NCI-H524 treated with DMSO at 0.1 percent for 48 hours (cell line): Measurements from ENCODE around the gene SNTB2.
"Not testable (repeated sequence)": the region's sequence is repeated elsewhere in the genome, so short reads cannot be mapped to it uniquely, and the experiment has no call there.

Experiments
- DNase-seq: peaks from one replicate; lab custom pipeline; 2025; lab: John Stamatoyannopoulos, UW

SNTB2 gene

GRCh38 chr16:69236319-69236718 lies 49.4 kb downstream of the SNTB2 start:
- no peak for DNase-seq

GRCh38 chr16:69237296-69237695 lies 50.3 kb downstream of the SNTB2 start:
- DNase-seq, result no peak

- DNase-seq, result no peak
Observed at GRCh38 chr16:69239851-69240250, 52.9 kb downstream of the SNTB2 start.

GRCh38 chr16:69240331-69240730 lies 53.4 kb downstream of the SNTB2 start:
- DNase-seq, result no peak

GRCh38 chr16:69241926-69242325 lies 55.0 kb downstream of the SNTB2 start:
- DNase-seq, result no peak

- DNase-seq, result no peak
Observed at GRCh38 chr16:69243479-69243878, 56.5 kb downstream of the SNTB2 start.

- no peak for DNase-seq
Observed at GRCh38 chr16:69244336-69244735, 57.4 kb downstream of the SNTB2 start.

GRCh38 chr16:69250081-69250480 lies 63.1 kb downstream of the SNTB2 start:
- DNase-seq, result no peak

- DNase-seq, result no peak
Observed at GRCh38 chr16:69253870-69254341, 66.9 kb downstream of the SNTB2 start.

GRCh38 chr16:69259428-69259764 lies 72.4 kb downstream of the SNTB2 start:
- DNase-seq, result not testable (repeated sequence)

GRCh38 chr16:69260019-69260418 lies 73.1 kb downstream of the SNTB2 start:
- DNase-seq, result no peak

GRCh38 chr16:69260506-69260905 lies 73.5 kb downstream of the SNTB2 start:
- no peak for DNase-seq

GRCh38 chr16:69266334-69267063 lies 79.5 kb downstream of the SNTB2 start:
- DNase-seq, result no peak

- DNase-seq, result no peak
Observed at GRCh38 chr16:69267633-69268032, 80.7 kb downstream of the SNTB2 start.

- no peak for DNase-seq
Observed at GRCh38 chr16:69270395-69270794, 83.4 kb downstream of the SNTB2 start.

- no peak for DNase-seq
Observed at GRCh38 chr16:69270831-69271230, 83.9 kb downstream of the SNTB2 start.

GRCh38 chr16:69273009-69273408 lies 86.0 kb downstream of the SNTB2 start:
- no peak for DNase-seq

GRCh38 chr16:69274699-69275235 lies 87.8 kb downstream of the SNTB2 start:
- no peak for DNase-seq

GRCh38 chr16:69276148-69277115 lies 89.5 kb downstream of the SNTB2 start:
- no peak for DNase-seq

- DNase-seq, result no peak
Observed at GRCh38 chr16:69277413-69277812, 90.4 kb downstream of the SNTB2 start.

- DNase-seq, result no peak
Observed at GRCh38 chr16:69283851-69284250, 96.9 kb downstream of the SNTB2 start.

GRCh38 chr16:69285240-69285639 lies 98.3 kb downstream of the SNTB2 start:
- no peak for DNase-seq
